Neutrophil (primary cell): ENCODE measurements around the gene GJB4.
"Not testable (repeated sequence)": the region's sequence is repeated elsewhere in the genome, so short reads cannot be mapped to it uniquely, and the experiment has no call there.

Experiments
- H3K27ac ChIP-seq: fragments of 200-600 bp; sonication (generic); 2 replicates; pipeline ENCODE4 v1.5.1; 2016; ENCODE audit warnings: mild to moderate bottlenecking, moderate library complexity
- H3K27me3 ChIP-seq: fragments of 200-600 bp; sonication (generic); 2 replicates; pipeline ENCODE4 v1.6.0; 2016; ENCODE audit warnings: mild to moderate bottlenecking
- H3K36me3 ChIP-seq: fragments of 200-600 bp; sonication (generic); 2 replicates; pipeline ENCODE4 v1.5.1; 2017
- H3K4me1 ChIP-seq, 2 experiments: fragments of 200-600 bp in 1 of 2; sonication (generic) in 1 of 2; 1 replicate in 1 of 2; 2 replicates in 1 of 2; pipeline versions ENCODE4 v1.5.1 to v1.6.1; 2013 to 2016; ENCODE audit warnings: low read depth in 1 of 2, low read length in 1 of 2, mild to moderate bottlenecking in 1 of 2, moderate library complexity in 1 of 2; ENCODE audit not compliant: control insufficient read depth in 1 of 2, insufficient read depth in 1 of 2
- H3K4me3 ChIP-seq, 2 experiments: fragments of 200-600 bp in 1 of 2; sonication (generic) in 1 of 2; 1 replicate in 1 of 2; 2 replicates in 1 of 2; pipeline ENCODE4 v1.5.1; 2013 to 2016; ENCODE audit warnings: low read depth in 1 of 2, low read length in 1 of 2, mild to moderate bottlenecking in 1 of 2, moderate library complexity in 1 of 2
- H3K9me3 ChIP-seq: fragments of 200-600 bp; sonication (generic); 2 replicates; pipeline ENCODE4 v1.5.1; 2016
- CTCF ChIP-seq: fragments of 200-600 bp; sonication (generic); IDR thresholded peaks from 2 replicates; pipeline ENCODE4 v1.5.1; 2016; ENCODE audit warnings: antibody characterized with exemption

GJB4 gene

DNA sequence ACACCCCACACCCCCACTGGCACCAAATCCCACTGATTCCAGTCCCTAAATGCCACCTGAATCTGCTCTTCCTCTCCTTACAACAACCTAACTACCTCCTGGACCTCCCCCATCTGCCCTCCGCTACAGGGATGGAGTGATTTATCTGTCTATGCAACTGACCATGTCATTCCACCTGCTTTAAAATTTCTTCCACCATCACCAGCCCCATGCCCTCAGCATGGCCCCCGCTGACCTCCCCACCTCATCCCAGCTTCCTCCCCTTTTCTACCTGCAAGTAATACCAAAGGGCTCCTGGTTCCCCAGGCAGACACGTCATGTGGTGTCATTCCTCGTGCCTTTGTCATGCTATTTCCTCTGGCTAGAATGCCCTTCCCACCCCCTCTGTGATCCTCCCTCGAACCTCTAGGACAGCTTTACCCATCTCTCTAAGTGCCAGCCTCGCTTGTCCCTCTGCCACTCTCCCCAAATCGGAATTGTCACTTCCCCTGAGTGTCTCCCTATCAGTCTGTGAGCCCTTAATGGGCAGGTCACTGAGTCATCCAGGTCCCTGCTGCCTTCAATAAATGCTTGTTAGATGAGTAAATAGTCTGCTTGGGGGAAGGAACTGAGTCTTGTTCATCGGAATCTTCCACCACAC lies 3.7 kb downstream of the GJB4 start:
- TF ChIP-seq CTCF: no peak
- H3K27ac ChIP-seq: no peak overlapping the region
- peaks cover 7% of the 10 kb centered on the region for H3K27me3 ChIP-seq
- H3K36me3 ChIP-seq: no peaks in the 10 kb centered on the region
- H3K9me3 ChIP-seq: no peaks in the 10 kb centered on the region
- H3K4me3 ChIP-seq: no peak overlapping the region
- no peaks in the 10 kb centered on the region for H3K4me1 ChIP-seq

DNA sequence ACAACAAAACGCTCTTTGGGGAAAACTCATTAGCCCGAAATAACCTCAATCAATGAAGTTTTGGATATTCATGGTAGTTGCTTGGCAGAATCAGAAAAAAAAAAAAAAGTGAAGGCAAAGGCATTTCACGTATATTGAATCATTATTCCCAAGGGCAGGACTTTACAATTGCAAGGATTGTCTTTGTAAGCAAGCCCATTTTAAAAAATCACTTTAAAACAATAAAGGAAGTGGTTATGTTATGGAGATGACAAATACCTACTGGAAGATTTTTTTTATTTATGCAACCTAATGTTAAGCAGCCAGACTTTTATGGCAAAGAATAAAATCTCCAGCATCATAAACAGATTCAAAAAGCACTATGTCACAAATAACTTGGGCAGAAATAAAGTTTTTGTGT lies 9.3 kb downstream of the GJB4 start:
- TF ChIP-seq CTCF: no peak
- peaks cover 11% of the 10 kb centered on the region for H3K27me3 ChIP-seq
- H3K4me1 ChIP-seq: no peaks in the 10 kb centered on the region
- H3K36me3 ChIP-seq: no peaks in the 10 kb centered on the region
- no peaks in the 10 kb centered on the region for H3K9me3 ChIP-seq
- no peak overlapping the region for H3K4me3 ChIP-seq
- H3K27ac ChIP-seq: no peak overlapping the region

- Histone ChIP-seq H3K4me3 (no peak overlapping the region), H3K9me3 (no peaks in the 10 kb centered on the region), H3K36me3 (no peaks in the 10 kb centered on the region), H3K27me3 (peaks cover 5% of the 10 kb centered on the region), H3K4me1 (no peaks in the 10 kb centered on the region), H3K27ac (no peak overlapping the region)
- TF ChIP-seq CTCF: no peak
These were observed 11.5 kb downstream of the GJB4 start for GRCh38 chr1:34770891-34771504.

DNA sequence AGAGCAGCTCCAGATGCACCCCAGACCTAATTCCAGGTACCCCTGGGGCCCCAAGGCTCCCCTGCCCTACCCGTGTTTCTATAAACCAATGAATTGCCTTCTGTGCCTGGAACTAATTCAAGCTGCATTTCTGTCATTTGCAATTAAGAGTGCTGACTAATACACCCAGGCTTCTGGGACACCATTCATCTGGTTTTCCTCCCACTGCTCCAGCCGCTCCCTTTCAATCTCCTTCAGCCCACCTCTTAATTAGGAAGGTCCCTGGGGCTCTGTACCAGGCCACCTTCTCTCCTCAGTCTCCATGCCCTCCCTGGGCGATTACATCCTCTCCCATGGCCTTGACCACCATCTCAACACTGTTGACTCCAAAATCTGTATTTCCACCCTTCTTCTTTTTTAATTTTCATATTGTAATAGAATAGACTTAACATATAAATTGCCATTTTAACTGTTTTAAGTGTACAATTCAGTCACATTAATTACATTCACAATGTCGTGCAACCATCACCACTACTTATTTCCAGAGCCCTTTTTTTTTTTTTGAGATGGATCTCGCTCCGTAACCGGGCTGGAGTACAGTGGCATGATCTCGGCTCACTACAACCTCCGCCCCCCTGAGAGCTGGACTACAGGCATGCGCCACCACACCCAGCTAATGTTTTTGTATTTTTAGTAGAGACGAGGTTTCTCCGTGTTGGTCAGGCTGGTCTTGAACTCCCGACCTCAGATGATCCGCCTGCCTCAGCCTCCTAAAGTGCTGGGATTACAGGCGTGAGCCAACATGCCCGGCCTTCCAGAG lies 12.2 kb downstream of the GJB4 start:
- Histone ChIP-seq H3K27me3 (peaks cover 6% of the 10 kb centered on the region), H3K27ac (no peak overlapping the region), H3K4me3 (no peak overlapping the region), H3K9me3 (no peaks in the 10 kb centered on the region), H3K4me1 (no peaks in the 10 kb centered on the region), H3K36me3 (no peaks in the 10 kb centered on the region)
- TF ChIP-seq CTCF: no peak

GRCh38 chr1:34773114-34773513 lies 13.6 kb downstream of the GJB4 start:
- peaks cover 20% of the 10 kb centered on the region for H3K27me3 ChIP-seq
- not testable (repeated sequence) for H3K36me3 ChIP-seq, H3K4me1 ChIP-seq, H3K27ac ChIP-seq, H3K9me3 ChIP-seq, H3K4me3 ChIP-seq

DNA sequence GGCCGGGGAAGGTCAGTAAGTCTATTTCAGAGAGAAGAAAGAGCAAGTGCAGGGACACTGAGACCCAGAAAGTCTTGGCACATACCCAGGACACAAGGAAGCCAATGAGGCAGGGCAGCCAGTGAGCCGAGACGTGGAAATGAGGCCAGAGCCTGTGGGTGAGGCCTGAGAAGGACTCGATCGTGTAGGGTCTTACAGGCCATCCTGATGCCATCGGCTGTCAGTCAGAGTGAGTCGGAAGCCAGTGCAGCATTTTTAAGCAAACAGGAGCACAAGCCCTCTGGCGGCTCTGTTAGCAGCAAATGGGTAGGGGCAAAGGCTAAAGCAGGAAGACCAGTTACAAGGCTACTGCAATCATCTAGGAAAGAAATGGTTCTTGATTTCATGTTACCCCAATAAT lies 15.4 kb downstream of the GJB4 start:
- H3K27me3 ChIP-seq: peaks cover 38% of the 10 kb centered on the region
- no peaks in the 10 kb centered on the region for H3K4me1 ChIP-seq
- H3K4me3 ChIP-seq: no peak overlapping the region
- no peaks in the 10 kb centered on the region for H3K9me3 ChIP-seq
- H3K27ac ChIP-seq: no peak overlapping the region
- no peak for TF ChIP-seq CTCF
- H3K36me3 ChIP-seq: no peaks in the 10 kb centered on the region
